T-helper 1 cell treated with Interleukin-12 subunit alpha and Interleukin-12 subunit beta and Interleukin-4 antibody, amounts not matched to agents 30 ng/mL and 1 ng/mL, for 36 hours (primary cell): Measurements from ENCODE around the gene SP5. TPM values are rescaled to one million over a fixed set of nuclear protein-coding genes. Genes with fewer than 3 reads are reported as not detected.
"Not testable (repeated sequence)": the region's sequence is repeated elsewhere in the genome, so short reads cannot be mapped to it uniquely, and the experiment has no call there.

Source experiments
- intact Hi-C: fragments of 100-400 bp; cut with micrococcal nuclease; formaldehyde crosslinking; loops from one replicate; pipeline ENCODE4 v1.15.1; 2024
- total RNA-seq: library from RNA; stranded (reverse); gene quantifications from 2 replicates; pipeline ENCODE4 v1.2.3, GENCODE V29; 2022

The SP5 gene
- total RNA-seq, 1 donor from 2014 or later: 0.17 TPM

DNA sequence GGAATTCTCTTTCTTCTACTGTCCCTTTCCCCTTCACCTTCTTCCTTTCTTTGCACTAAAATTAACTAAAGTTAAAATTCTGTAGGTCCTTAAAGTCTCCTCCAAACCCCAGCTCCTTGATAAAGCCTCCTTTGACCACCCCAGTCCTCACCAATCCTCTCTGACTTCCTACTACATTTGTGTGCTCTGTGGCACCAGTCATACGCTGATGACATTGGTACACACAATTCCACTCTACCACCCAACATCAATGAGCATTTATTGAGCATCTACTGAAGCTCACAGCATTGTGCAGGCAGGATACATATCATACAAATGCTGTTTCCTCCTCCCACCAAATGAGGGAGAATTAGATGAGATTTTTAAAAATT lies 4.5 kb upstream of the SP5 start:
- intact Hi-C loops: no loop called here

DNA sequence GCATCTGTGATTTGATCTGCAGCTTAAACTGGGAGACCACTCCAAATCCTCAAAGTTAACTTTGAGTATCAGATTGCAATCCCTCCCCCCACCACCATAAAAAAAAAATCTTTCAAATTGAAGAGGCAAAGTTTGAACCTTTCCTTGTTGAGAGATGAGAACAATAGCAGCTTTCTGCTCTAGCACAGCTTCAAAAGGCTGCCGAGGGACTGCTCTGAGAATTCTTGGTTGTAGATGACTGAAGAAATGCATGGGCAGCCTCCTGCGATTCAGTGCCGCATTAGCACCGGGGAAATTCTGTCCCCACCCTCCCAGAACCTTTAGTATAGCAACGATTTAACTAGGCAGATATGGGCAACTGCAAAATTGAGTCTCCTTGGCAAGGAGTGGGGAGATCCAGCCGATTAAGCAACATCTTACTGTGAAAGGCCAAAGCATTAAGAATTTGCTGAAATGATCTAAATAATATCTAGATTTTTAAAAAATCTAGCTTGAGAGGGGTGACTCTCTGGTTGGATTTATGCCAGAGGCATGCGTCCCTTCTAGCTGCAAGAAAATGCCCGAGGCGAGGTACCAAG lies 3.9 kb upstream of the SP5 start:
- intact Hi-C loops: no loop called here

DNA sequence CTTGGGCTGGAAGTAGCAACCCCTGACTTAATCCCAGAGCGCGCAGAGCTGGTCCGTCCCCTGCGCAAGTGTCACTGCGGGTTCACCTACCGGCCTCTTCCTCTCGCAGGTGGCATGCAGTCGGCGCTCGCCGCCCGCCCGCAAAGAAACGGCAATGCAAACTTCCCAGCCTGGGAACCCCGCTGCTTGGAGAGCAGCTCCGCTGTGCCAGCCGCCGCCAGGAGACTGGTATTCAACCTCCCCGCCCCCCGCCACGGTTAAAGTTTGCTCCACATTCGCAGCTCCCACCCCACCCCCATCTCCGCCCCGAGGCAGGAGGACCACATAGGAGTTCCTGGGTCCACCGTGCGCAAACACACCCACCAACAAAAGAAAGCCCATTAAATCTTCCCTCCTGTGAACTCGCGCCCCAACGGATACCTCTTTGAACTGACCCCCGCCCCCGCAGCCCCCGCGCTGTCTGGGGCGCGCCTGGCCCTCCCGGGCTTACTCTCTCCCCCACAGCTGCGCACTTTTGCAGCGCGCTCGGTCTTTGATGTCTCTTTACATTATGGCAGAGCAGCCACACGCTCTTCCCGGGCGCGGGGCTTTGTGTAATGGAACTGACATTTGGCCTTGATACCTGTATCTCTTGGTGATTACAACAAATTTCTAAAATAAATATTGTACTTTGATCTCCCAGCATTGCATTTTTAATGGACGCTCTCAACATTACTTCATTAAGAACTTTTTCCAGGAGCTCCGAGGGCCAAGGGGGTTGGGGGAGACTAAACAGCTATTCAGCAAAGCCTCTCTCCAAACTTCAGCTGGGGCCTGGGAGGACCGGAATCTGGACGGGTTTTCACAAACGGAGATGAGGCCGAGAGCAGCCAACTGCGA lies 3.1 kb upstream of the SP5 start:
- intact Hi-C loops: no loop called here

DNA sequence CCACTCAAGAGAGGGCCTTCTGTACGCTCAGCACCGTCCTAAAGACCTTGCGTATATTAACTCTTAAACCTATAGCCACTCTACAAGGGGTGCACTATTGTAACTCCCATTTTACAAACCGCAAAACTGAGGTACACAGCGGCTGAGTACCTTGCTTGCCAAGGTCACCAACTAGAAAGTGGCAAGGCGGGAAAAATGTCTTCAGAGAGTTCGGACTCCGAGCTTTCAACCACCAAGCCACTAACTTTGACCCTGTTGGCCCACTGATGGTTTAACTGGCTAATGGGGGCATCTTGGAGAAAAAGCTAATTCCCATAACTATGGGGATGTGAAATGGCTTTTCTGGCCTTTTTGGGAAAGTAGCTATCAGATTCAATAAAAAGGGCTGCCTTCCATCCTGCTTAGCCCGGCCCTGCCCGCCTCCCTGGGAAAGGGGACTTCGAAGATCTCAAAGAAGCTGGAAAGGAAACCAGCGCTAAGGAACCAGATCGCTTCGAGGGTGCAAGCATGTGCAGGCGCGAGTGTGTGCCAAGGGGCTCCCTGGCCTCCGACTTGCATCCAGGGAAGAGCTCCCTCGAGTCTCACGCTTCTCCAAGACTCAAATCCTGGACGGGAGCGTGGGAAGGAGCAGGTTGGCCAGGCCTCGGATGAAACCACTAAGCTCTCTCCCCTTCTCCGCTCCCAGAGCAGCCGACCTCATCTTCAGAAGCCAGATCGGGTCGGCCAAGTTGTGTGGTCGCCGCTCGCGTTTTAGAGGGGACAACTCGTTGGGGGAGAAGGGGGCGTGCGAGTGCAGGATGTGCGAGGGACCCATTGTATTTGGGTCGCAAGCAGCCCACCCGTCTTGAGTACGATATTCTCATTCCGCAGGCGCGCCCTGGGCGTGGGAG lies 2.2 kb upstream of the SP5 start:
- intact Hi-C loops: no loop called here

DNA sequence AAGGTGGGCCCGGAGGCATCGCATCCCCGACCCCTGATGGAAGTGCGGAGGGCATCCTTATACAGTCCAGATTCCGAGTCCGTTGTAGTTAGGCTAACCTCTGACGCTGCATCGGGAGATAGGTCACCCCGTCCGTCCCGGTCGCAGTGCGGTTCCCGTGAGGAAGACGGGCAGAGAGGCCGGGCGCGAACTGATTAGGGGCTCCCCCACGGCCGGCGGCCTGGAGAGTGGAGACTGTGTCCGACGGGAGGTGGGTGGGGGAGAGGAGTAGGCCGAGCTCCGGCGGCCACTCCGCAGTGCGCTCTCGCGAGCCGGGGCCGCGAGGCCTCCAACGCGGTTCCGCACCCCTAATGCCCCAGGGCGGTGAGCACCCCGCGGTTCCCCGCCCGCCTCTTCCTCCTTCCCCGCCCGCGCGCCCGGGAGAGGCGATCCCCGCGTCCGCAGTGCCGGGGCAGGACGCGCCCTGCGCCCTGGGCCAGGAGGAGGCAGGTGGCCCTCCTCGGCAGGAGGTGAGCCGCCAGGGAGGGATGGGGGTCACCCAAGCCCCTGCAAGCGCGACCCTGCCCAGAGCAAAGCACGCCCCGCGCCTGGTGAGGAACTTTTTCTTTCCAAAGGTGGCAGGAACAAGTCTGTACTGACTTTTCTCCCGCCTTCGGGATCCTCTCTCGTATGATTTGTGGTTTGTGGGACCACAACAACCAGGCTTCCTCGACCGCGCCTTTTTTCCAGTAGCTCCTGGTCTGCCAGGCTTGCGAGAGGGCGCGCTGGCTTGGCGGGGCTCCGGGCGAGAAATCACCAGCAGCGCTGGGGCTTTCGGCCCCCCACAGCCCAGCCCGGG lies 1.4 kb upstream of the SP5 start:
- intact Hi-C loops: loop anchor here (2.0 kb wide), 4 partner anchors 57 to 389 kb away; partner anchors contain the start of gene ERICH2

DNA sequence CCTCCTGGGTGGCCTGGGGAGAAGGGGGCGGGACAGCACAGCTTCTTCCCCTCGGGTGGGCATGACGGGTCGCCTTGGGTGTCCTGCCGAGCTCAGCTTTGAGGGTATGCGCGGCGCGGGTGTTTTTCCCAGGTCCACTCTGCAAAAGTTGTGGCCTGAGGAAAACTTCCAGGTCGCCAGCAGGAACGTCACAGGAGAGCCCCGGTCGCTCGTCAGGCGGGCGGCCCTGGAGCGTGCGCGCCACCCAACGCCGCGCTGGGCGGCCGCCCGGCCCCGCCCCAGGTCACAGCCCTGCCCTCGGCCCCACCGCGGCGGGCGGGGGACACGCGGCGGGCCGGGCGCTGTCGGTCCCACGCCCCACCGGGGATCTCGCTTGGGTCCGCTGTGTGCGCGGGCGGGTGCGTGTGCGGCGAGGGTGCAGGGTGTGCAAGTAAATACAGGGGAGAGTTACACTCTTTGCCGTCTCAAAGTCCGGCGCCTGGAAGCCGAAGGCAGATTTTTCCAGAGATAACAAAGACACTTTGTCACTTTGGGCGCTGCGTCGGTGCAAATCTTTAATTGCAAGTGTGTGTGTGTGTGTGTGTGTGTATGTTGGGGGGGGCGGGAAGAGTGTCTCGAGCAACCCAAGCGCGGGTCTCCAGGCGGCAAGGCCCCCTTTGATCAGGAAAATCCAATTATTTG lies 616 bp upstream of the SP5 start:
- intact Hi-C loops: loop anchor here (1.0 to 5.0 kb wide), 6 partner anchors 56 to 1383 kb away; partner anchors contain the start of genes ERICH2 and GAD1

DNA sequence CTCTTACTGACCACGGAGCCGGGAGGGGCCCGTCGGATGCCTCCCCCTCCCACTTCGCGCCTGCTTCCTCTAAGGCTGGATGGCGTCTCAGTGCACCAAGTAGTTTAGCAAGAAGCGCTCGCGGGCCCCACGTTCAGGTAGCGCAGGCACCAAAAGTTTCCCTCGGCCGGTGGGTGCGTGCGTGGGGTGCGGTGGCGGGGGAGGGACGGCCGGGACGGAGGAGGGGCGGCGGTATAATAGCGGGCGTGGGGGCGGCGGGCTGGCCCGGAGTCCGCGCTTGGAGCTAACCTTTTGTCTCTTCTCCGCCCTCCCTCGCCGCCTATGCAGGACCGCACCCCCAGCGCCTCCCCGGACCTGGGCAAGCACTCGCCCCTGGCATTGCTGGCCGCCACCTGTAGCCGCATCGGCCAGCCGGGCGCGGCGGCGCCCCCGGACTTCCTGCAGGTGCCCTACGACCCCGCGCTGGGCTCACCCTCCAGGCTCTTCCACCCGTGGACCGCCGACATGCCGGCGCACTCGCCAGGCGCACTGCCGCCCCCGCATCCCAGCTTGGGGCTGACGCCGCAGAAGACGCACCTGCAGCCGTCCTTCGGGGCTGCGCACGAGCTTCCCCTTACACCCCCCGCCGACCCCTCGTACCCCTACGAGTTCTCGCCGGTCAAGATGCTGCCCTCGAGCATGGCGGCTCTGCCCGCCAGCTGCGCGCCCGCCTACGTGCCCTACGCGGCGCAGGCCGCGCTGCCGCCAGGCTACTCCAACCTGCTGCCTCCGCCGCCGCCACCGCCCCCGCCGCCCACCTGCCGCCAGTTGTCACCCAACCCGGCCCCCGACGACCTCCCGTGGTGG lies 1.0 kb downstream of the SP5 start:
- intact Hi-C loops: loop anchor here (1.0 to 5.0 kb wide), 6 partner anchors 55 to 1381 kb away; partner anchors contain the start of genes ERICH2 and GAD1

DNA sequence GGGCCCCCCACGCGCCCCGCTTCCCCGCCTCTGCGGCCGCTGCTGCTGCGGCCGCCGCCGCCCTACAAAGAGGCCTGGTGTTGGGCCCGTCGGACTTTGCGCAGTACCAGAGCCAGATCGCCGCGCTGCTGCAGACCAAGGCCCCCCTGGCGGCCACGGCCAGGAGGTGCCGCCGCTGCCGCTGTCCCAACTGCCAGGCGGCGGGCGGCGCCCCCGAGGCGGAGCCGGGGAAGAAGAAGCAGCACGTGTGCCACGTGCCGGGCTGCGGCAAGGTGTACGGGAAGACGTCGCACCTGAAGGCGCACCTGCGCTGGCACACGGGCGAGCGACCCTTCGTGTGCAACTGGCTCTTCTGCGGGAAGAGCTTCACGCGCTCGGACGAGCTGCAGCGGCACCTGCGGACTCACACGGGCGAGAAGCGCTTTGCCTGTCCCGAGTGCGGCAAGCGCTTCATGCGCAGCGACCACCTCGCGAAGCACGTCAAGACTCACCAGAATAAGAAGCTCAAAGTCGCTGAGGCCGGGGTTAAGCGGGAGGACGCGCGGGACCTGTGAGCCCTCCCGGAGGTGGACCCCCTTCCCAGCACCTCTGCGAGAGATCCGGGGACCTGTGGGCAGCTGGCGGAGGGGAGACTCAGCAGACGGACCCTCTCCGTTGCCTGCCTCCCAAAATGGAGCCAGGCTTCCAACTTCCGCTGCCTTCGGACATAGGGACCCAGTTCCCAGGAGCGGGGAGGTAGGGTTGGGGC lies 1.9 kb downstream of the SP5 start:
- intact Hi-C loops: loop anchor here (5.0 kb wide), 1 partner anchor 1380 kb away; no protein-coding TSS in a partner anchor

DNA sequence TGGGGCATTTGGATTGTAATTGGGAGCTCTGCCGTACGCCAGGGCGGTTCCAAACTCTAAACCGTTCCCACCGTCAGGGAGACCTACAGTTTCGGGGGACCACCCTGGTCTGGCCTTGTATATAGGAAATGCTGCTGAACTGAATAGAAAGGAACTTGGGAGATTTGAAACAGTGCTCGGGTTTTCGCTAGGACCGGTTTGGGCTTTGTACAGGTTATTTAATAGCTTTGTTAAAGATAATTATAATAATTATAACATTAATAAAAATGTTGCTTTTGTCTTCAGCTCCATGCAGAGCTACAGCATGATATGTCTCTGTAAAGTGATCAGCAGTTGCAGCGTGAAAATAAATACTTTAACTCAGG lies 2.4 kb downstream of the SP5 start:
- intact Hi-C loops: loop anchor here (5.0 kb wide), 1 partner anchor 1380 kb away; no protein-coding TSS in a partner anchor

DNA sequence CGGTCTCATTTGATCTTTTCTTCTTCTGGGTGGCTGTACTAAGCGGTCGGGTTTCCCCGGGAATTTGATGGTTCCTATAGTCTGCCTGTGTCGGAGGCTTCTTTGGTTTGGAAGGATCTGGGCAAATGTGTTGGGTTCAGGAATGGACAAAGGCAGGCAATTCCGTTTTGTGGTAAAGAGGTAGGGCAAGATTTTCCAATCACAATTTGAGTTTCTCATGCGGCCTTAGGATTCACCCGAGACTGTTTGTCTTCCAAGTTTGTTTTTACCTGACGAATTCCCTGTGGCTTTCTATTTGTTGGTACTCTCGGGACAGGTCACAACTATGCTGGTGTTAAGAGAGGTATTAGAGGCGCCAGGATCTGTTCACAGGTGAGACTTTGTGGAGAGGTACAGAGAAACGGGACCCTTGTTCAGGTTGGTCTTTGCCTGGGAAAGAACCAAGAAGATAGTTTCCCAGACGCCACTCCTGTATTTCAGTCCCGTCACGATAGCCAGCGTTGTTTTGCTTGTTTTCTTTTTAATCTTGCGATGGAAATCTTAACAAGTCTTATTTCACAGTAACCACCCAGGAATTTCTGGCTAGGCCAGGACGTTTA lies 3.0 kb downstream of the SP5 start:
- intact Hi-C loops: loop anchor here (5.0 kb wide), 1 partner anchor 1379 kb away; no protein-coding TSS in a partner anchor

DNA sequence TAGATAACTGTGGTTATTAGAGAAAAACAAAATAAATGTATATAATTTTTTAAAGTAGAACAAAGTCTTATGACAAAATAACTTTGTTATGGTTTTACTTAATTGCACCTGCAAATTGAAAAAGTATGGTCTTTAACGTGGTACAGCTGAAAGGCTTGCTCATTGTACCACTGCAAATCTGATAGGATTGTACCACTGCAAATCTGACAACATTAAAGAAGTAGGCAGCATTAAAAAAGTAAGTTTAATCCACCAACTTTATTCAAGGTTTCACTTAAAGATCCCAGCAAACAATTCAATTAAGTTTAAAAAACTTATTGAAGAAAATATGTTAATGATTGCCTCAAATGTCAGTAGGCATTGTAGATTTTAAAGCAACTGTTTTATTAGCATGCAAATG lies 4.7 kb downstream of the SP5 start:
- intact Hi-C loops: loop anchor here (5.0 kb wide), 1 partner anchor 1377 kb away; no protein-coding TSS in a partner anchor

DNA sequence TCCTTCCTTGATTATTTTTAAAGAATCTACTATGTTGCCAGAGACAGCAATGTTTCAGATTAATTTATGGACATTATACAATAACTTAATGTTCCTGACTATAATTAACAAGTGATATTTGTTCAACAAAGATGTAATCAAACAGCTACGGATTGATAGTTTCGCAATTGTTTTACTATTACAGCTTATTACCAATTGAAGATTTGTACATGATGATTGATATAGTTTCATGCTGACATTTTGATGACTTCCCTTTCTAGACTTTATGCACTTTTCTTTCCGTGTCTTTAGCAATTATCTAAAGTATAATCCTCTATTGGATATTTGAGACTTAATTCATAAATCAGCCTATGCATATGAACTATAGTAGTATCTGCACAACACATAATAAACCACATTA lies 6.5 kb downstream of the SP5 start:
- intact Hi-C loops: no loop called here

DNA sequence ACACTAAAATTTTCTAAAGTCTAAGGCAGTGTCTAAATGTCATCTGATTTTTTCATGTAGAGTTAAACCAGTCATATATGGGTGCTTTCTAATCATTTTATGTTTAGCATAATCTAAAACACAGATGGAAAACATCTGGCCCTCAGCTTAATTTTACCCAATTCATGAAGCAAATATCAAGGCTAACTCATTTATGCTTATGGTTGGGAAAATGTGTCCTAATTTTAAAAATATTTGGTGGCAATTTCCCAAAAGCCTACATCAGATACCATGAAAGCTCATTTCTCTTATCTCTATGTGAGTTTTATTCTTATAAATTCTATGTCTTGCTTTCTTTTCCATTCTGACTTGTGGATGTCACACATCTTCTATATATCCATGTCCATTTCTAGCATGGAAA lies 7.2 kb downstream of the SP5 start:
- intact Hi-C loops: no loop called here

DNA sequence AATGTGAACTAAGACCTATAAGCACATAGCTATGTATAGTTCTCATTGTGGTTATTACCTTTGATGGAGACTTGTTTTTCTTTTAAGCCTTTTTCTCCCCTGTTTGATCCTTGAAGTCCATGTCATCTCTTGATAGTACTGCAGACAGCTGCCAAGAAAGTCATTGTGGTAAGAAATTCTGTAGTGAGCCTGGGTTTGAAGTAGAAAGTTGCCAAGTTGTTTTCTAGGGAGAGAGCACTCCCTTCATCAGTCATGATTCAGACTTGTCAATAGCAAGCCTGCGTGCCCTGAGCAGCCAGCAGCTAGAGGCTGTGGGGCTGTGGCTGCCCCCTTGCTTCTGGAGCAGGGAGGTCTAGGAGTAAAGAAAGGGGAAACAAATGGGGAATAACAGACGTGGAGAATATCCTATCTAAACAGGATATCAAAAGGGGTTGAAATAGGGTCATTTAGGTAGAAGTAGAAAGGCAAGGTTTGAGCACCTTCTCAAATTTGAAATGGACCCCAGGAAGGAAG lies 8.4 kb downstream of the SP5 start:
- intact Hi-C loops: no loop called here

DNA sequence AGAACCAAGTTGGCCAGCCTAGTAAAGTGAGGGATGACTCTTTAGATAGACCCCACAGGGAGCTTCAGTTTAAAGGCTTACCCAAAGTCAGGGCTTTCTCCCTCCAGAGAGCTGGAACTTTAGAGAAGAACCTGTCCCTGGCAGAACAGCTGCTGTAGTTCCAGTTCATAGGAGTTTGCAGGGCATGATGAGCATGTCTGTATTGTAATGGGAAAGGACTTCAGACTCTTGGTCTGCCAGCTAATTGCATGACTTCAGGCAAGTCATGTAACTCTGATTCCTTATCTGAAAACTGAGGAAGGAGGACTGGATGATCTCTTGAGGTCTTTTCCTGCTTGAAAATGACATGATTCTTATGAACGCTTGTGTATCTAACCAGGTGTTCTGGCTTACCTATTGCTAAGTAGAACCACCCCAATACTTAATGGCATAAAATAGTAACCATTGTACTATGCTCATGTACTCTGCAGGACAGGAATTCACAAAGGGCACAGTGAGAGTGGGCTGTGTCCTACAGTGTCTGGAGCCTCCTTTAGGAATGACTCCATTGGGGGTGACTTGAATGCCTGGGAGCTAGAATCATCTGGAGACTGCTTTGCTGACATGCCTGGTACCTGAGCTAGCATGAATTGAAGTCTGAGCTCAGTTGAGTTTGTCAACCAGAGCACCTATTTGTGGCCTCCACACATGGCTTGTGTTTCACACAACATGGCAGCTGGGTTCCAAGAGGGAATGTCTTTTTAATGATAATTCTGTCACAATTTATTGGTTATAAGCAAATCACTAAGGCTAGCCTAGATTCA lies 18.9 kb downstream of the SP5 start:
- intact Hi-C loops: no loop called here

DNA sequence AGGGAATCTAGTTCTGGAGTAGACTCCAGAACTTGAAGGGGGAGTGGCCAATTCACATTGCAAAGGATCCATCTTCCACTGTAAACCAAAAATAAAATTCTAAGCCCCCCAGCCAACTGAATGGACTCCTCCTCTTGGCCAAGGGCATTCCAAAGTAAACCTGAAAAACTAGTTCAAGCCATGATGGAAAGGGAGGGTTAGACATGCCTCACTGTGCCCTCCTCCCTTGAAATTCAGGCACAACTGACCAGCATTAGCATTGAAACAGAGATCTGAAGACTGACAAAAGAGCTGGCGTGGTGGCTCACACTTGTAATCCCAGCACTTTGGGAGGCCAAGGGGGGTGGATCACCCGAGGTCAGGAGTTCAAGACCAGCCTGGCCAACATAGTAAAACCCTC lies 19.5 kb downstream of the SP5 start:
- intact Hi-C loops: not testable (repeated sequence)

DNA sequence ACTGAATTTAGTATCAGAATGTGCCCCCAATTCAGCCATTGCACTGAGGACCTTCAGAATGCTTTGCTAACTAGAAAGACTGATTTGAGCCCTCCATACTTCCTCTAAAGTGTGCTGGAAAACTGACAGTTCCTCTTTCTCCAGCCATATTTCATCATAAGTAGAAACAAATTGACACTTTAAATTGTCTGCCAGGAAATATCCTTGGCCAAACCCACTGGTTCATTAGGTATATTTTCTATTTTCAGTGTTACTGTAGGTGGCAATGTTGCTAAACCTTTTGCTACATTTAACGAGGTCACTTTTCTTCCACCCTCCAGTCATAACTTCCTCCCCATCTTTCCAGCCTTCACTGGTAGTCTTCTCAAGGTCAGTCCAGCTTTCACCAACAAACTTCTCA lies 21.5 kb downstream of the SP5 start:
- intact Hi-C loops: no loop called here
